Endothelial cell of umbilical vein (primary cell): ENCODE measurements around the gene FHIT. TPM values are rescaled to one million over a fixed set of nuclear protein-coding genes. Genes with fewer than 3 reads are reported as not detected.

ENCODE experiments used
- BruUV-seq: library from RNA; stranded (reverse); fragments of 400-500 nt; replicated peaks from 2 replicates; lab custom pipeline; 2021; lab: Mats Ljungman, UMichigan
- CTCF ChIA-PET: fragments of 300-600, 350-600 bp; sonication (Branson Sonifier 250); formaldehyde crosslinking; loops from one replicate; lab custom pipeline; 2021; ENCODE audit warnings: antibody characterized with exemption, inconsistent platforms; lab: Charles Lee
- POLR2A ChIA-PET: fragments of 300-600, 350-600 bp; sonication (Branson Sonifier 250); formaldehyde crosslinking; loops from one replicate; lab custom pipeline; 2021; ENCODE audit warnings: antibody characterized with exemption, inconsistent platforms; lab: Charles Lee
- DNase-seq: peaks from one replicate; pipeline ENCODE4 v3.0.0-alpha.2; 2011; ENCODE audit warnings: low read depth, low spot score
- FAIRE-seq: peaks from 2 replicates; lab custom pipeline; 2011; peaks lifted over from hg19 to GRCh38; lab: Jason Lieb, UNC
- H2AFZ ChIP-seq: 2 replicates; pipeline ENCODE4 v1.6.0; 2012; ENCODE audit warnings: low read depth, low read length, control low read depth, inconsistent platforms
- H3K27ac ChIP-seq: 2 replicates; pipeline ENCODE4 v1.5.1; 2011; ENCODE audit warnings: low read depth, mild to moderate bottlenecking, control low read depth, low read length, moderate library complexity; ENCODE audit not compliant: insufficient read depth
- H3K27me3 ChIP-seq, 2 experiments: 2 replicates each; pipeline versions ENCODE4 v1.6.0 to v1.6.1; 2011; ENCODE audit warnings: low read length in 2 of 2, mixed read lengths in 1 of 2; ENCODE audit not compliant: control insufficient read depth in 2 of 2, insufficient read depth in 2 of 2
- H3K36me3 ChIP-seq, 2 experiments: 2 replicates in 1 of 2; 3 replicates in 1 of 2; pipeline ENCODE4 v1.5.1; 2011; ENCODE audit warnings: low read length in 2 of 2, mild to moderate bottlenecking in 1 of 2, moderate library complexity in 1 of 2; ENCODE audit not compliant: control insufficient read depth in 2 of 2, insufficient read depth in 2 of 2; ENCODE audit errors: extremely low read depth in 1 of 2
- H3K4me1 ChIP-seq: 3 replicates; pipeline ENCODE4 v1.5.1; 2011; ENCODE audit warnings: mild to moderate bottlenecking, low read length; ENCODE audit not compliant: control insufficient read depth, insufficient read depth; ENCODE audit errors: extremely low read depth
- H3K4me2 ChIP-seq: 2 replicates; pipeline ENCODE4 v1.6.1; 2011; ENCODE audit warnings: low read length, control low read depth, mixed read lengths; ENCODE audit not compliant: insufficient read depth
- H3K4me3 ChIP-seq, 3 experiments: fragments of 200-600 bp in 1 of 3; sonication (generic), shearing (Covaris generic) in 1 of 3; replicated peaks in 1 of 3; 2 replicates each; pipeline ENCODE4 v1.5.1; 2011 to 2016; ENCODE audit warnings: control low read depth in 3 of 3, low read length in 3 of 3, mild to moderate bottlenecking in 2 of 3, inconsistent platforms in 1 of 3, low read depth in 1 of 3, moderate library complexity in 1 of 3; ENCODE audit not compliant: insufficient read depth in 1 of 3
- H3K79me2 ChIP-seq: 2 replicates; pipeline ENCODE4 v1.6.0; 2012; ENCODE audit warnings: low read length, inconsistent platforms; ENCODE audit not compliant: control insufficient read depth, insufficient read depth
- H3K9ac ChIP-seq: replicated peaks from 2 replicates; pipeline ENCODE3; 2011; ENCODE audit warnings: low read length, control low read depth; ENCODE audit not compliant: insufficient read depth; ENCODE audit errors: extremely low read depth
- H3K9me1 ChIP-seq: replicated peaks from 3 replicates; pipeline ENCODE4 v1.6.0; 2011; ENCODE audit warnings: mild to moderate bottlenecking, low read length; ENCODE audit not compliant: control insufficient read depth, insufficient read depth; ENCODE audit errors: extremely low read depth
- H3K9me3 ChIP-seq: replicated peaks from 2 replicates; pipeline ENCODE4 v1.5.1; 2012; ENCODE audit warnings: low read length, inconsistent platforms; ENCODE audit not compliant: control insufficient read depth, insufficient read depth
- H4K20me1 ChIP-seq: replicated peaks from 2 replicates; pipeline ENCODE3; 2011; ENCODE audit warnings: mild to moderate bottlenecking, low read length; ENCODE audit not compliant: control insufficient read depth, insufficient read depth; ENCODE audit errors: extremely low read depth
- FOS ChIP-seq: IDR thresholded peaks from 2 replicates; pipeline ENCODE4 v1.6.1; 2011; ENCODE audit warnings: mild to moderate bottlenecking, low read length, moderate library complexity, borderline replicate concordance; ENCODE audit not compliant: insufficient read depth
- GATA2 ChIP-seq: IDR thresholded peaks from 2 replicates; pipeline ENCODE4 v1.7.0; 2011; ENCODE audit warnings: low read depth, mild to moderate bottlenecking, moderate library complexity, mixed read lengths, low read length; ENCODE audit not compliant: insufficient read length, insufficient read depth
- MAX ChIP-seq: IDR thresholded peaks from 2 replicates; pipeline ENCODE4 v1.6.1; 2011; ENCODE audit not compliant: insufficient read depth, insufficient read length
- MYC ChIP-seq: IDR thresholded peaks from one replicate; pipeline ENCODE4 v1.6.1; 2011; ENCODE audit warnings: mild to moderate bottlenecking, low read depth, low read length
- POLR2AphosphoS5 ChIP-seq: IDR thresholded peaks from 2 replicates; pipeline ENCODE4 v1.6.1; 2012; ENCODE audit warnings: low read depth, mild to moderate bottlenecking, control low read depth, low read length, moderate library complexity; ENCODE audit not compliant: insufficient read depth
- dilution Hi-C: fragments of 300-500 bp; cut with MboI; formaldehyde crosslinking; loops from one replicate; pipeline ENCODE4 v1.15.0; 2019; ENCODE audit warnings: low sequenced_read_pairs; ENCODE audit not compliant: extremely low pct_ligation_motif_present
- intact Hi-C: fragments of 100-400 bp; cut with micrococcal nuclease; formaldehyde crosslinking; loops from one replicate; pipeline ENCODE4 v1.10.0; 2022
- polyA plus RNA-seq, 4 experiments: library from polyadenylated mRNA; depleted of rRNA in 3 of 4; stranded (reverse) in 3 of 4; unstranded in 1 of 4; fragments of >200 nt; gene quantifications; 2 replicates each; pipeline versions ENCODE4 v1.2.1 to v1.2.3, GENCODE V29; 2011 to 2012; ENCODE audit warnings: missing spikeins in 1 of 4
- total RNA-seq: library from RNA; stranded (reverse); gene quantifications from 2 replicates; pipeline ENCODE4 v1.2.3, GENCODE V29; 2021
- TF ChIP-seq, protein P1 (sequence below), 2 donors: IDR thresholded peaks; 1 replicate in 1 of 2; 2 replicates in 1 of 2; pipeline ENCODE4 v1.5.1; 2011; ENCODE audit warnings: low read length in 2 of 2, mild to moderate bottlenecking in 2 of 2, moderate library complexity in 2 of 2, control low read depth in 1 of 2, inconsistent platforms in 1 of 2, low read depth in 1 of 2; ENCODE audit not compliant: insufficient read depth in 1 of 2; ENCODE audit errors: extremely low read depth in 1 of 2

FHIT gene
- total and polyA plus RNA-seq, 2 donors (not counting 3 experiments of a cell fraction or from before 2014, with no cell fraction given): 0.47 to 2.2 TPM

DNA sequence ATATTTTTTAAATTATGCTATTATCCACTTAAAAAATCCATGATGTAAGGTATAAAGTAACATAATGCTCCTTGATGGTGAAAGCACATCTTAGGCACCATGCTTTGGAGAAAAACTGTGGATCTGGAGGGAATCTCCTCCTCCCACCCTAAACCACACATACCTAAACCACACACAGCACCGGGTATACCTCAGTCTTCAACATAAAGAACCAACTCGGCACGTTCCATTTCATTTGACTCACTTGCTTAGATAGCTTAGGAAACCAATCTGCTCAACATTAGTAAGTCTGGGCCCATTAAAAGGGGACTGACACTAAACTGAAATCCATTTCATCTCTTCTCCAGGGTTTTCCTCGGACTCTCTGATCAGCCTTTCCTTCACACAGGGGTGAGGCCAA, 1255.7 kb downstream of the FHIT start:
- Histone ChIP-seq H3K4me3 (no peak overlapping the region), H3K27me3 (no peaks in the 10 kb centered on the region), H3K4me2 (no peak overlapping the region), H3K9ac (no peak overlapping the region), H3K9me3 (peaks cover 3% of the 10 kb centered on the region), H3K36me3 (no peaks in the 10 kb centered on the region), H3K9me1 (no peaks in the 10 kb centered on the region), H3K4me1 (no peaks in the 10 kb centered on the region), H4K20me1 (no peaks in the 10 kb centered on the region), H3K27ac (no peak overlapping the region), H2AFZ (no peak overlapping the region), H3K79me2 (no peaks in the 10 kb centered on the region)
- no TSS peak for BruUV-seq
- intact Hi-C loops (no loop called here), dilution Hi-C loops (no loop called here)
- no peak for DNase-seq
- TF ChIP-seq MAX (no peak), POLR2AphosphoS5 (no peak), FOS (no peak), MYC (no peak), GATA2 (no peak)
- TF ChIP-seq, protein P1, sequence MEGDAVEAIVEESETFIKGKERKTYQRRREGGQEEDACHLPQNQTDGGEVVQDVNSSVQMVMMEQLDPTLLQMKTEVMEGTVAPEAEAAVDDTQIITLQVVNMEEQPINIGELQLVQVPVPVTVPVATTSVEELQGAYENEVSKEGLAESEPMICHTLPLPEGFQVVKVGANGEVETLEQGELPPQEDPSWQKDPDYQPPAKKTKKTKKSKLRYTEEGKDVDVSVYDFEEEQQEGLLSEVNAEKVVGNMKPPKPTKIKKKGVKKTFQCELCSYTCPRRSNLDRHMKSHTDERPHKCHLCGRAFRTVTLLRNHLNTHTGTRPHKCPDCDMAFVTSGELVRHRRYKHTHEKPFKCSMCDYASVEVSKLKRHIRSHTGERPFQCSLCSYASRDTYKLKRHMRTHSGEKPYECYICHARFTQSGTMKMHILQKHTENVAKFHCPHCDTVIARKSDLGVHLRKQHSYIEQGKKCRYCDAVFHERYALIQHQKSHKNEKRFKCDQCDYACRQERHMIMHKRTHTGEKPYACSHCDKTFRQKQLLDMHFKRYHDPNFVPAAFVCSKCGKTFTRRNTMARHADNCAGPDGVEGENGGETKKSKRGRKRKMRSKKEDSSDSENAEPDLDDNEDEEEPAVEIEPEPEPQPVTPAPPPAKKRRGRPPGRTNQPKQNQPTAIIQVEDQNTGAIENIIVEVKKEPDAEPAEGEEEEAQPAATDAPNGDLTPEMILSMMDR (IDR thresholded peaks at IDR 0.05; ENCODE audit: extremely low read depth in 1 of 2, insufficient read depth in 1 of 2, low read depth in 1 of 2, low read length in 2 of 2): no peak
- no peak for FAIRE-seq
- ChIA-PET POLR2A (no interaction called here), CTCF (no interaction called here)
